ENCODE results near the gene RAP1A.

Gene RAP1A

GRCh38 chr1:111750856-111751255 is 131.3 kb downstream of the RAP1A start:
- CTCF ChIA-PET, result interaction anchor here (1.1 to 18.1 kb wide), 8 partner anchors 10 to 270 kb away, joined by 4 to 289 read pairs (median 6); partner anchors contain the start of gene INKA2
- POLR2A ChIA-PET, result no interaction called here
- H3K4me3 ChIP-seq (ENCODE audit: low read depth, low read length), result no peak overlapping the region
- no peak for DNase-seq (ENCODE audit: low read depth, low spot score)
- TF ChIP-seq, protein P1, sequence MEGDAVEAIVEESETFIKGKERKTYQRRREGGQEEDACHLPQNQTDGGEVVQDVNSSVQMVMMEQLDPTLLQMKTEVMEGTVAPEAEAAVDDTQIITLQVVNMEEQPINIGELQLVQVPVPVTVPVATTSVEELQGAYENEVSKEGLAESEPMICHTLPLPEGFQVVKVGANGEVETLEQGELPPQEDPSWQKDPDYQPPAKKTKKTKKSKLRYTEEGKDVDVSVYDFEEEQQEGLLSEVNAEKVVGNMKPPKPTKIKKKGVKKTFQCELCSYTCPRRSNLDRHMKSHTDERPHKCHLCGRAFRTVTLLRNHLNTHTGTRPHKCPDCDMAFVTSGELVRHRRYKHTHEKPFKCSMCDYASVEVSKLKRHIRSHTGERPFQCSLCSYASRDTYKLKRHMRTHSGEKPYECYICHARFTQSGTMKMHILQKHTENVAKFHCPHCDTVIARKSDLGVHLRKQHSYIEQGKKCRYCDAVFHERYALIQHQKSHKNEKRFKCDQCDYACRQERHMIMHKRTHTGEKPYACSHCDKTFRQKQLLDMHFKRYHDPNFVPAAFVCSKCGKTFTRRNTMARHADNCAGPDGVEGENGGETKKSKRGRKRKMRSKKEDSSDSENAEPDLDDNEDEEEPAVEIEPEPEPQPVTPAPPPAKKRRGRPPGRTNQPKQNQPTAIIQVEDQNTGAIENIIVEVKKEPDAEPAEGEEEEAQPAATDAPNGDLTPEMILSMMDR (IDR thresholded peaks at IDR 0.05; ENCODE audit: insufficient read depth, low read length, missing control alignments), result no peak

- TF ChIP-seq, protein P1 (IDR thresholded peaks at IDR 0.05; ENCODE audit: insufficient read depth, low read length, missing control alignments), result no peak
- CTCF ChIA-PET, result interaction anchor here (1.1 to 18.1 kb wide), 6 partner anchors 16 to 271 kb away, joined by 4 to 289 read pairs (median 44); partner anchors contain the start of gene INKA2
- no peak overlapping the region for H3K4me3 ChIP-seq (ENCODE audit: low read depth, low read length)
- POLR2A ChIA-PET, result no interaction called here
- DNase-seq (ENCODE audit: low read depth, low spot score), result no peak
Observed at GRCh38 chr1:111751906-111752575, 132.5 kb downstream of the RAP1A start.

- DNase-seq (ENCODE audit: low read depth, low spot score), result no peak
- TF ChIP-seq, protein P1 (IDR thresholded peaks at IDR 0.05; ENCODE audit: insufficient read depth, low read length, missing control alignments), result no peak
- peak overlapping the region; percentile 91 for H3K4me3 ChIP-seq (ENCODE audit: low read depth, low read length)
- CTCF ChIA-PET, result interaction anchor here (0.7 to 18.1 kb wide), 21 partner anchors 11 to 315 kb away, joined by 3 to 289 read pairs (median 4); partner anchors contain the start of gene INKA2
- POLR2A ChIA-PET, result interaction anchor here (0.6 to 2.1 kb wide), 5 partner anchors 15 to 247 kb away, joined by 3 to 8 read pairs (median 3); partner anchors contain the start of gene INKA2
Observed at GRCh38 chr1:111754984-111755330, 135.4 kb downstream of the RAP1A start.

DNA sequence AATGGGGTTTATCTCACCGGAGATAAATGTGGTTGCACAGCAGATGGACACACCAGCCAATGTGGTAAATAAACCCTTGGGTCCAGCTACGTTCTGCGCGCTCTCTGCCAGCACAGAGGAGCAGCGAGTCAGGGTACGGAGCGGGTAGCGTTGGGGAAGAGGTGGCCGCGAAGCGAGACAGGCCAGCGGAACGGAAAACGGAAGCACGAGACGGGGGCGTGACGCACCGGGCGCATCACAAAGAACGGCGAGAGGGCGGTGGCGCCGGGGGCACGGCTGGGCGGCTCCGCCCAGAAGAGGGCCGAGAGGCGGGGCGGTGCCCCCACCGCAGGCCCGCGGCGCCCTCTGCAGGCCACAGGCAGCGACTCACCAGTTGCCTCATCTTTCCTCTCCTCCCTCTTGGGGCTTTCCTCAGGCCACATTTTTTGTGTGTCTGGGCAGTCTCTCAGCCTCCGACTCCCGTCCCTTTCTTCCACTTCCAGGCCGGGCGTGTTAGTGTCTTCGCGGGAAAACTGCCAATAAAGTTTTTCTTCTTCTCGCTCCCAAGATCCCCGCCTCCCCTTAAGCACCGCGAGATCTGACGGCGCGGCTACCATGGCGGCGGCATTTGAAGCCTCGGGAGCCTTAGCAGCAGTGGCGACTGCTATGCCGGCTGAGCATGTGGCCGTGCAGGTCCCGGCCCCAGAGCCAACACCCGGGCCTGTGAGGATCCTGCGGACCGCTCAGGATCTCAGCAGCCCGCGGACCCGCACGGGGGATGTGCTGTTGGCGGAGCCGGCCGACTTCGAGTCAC is 135.9 kb downstream of the RAP1A start, which contains the start of gene DDX20:
TSS of gene DDX20 (plus strand) at position 571 of the 793 bp plus-strand sequence. CDS start at position 595, 24 bp downstream.
- DNase-seq (ENCODE audit: low read depth, low spot score), result peak; percentile 95
- ChIA-PET POLR2A (interaction anchor here (0.6 to 2.1 kb wide), 5 partner anchors 16 to 248 kb away, joined by 3 to 8 read pairs (median 3); partner anchors contain the start of gene INKA2), CTCF (interaction anchor here (0.7 to 18.1 kb wide), 23 partner anchors 12 to 315 kb away, joined by 3 to 289 read pairs (median 4); partner anchors contain the start of gene INKA2)
- peak within 1 kb of the TSS; percentile 91 for H3K4me3 ChIP-seq (ENCODE audit: low read depth, low read length)
- TF ChIP-seq, protein P1 (IDR thresholded peaks at IDR 0.05; ENCODE audit: insufficient read depth, low read length, missing control alignments), result peak; percentile 85

- no peak for DNase-seq (ENCODE audit: low read depth, low spot score)
- CTCF ChIA-PET, result interaction anchor here (1.0 to 18.1 kb wide), 10 partner anchors 11 to 275 kb away, joined by 3 to 289 read pairs (median 10); partner anchors contain the start of gene INKA2
- TF ChIP-seq, protein P1 (IDR thresholded peaks at IDR 0.05; ENCODE audit: insufficient read depth, low read length, missing control alignments), result no peak
- POLR2A ChIA-PET, result interaction anchor here (2.1 kb wide), 1 partner anchor 248 kb away, joined by 8 read pairs; no protein-coding TSS in a partner anchor
- H3K4me3 ChIP-seq (ENCODE audit: low read depth, low read length), result peak overlapping the region; percentile 91
Observed at GRCh38 chr1:111756124-111756513, 136.5 kb downstream of the RAP1A start.
